Measurements from ENCODE around the gene SAG. TPM values are rescaled to one million over a fixed set of nuclear protein-coding genes. Genes with fewer than 3 reads are reported as not detected.

The SAG gene
- total and polyA plus RNA-seq, 2 of the 13 experiments (the other 11 are each of a cell fraction or from before 2014, with no cell fraction given), result not detected

- TF ChIP-seq UBTF (CRISPR knock-in tag; IDR thresholded peaks at IDR 0.05) (0 out of 2 replicates have a peak, but pooled peaks have one; percentile 23), PHF21A (CRISPR knock-in tag; IDR thresholded peaks at IDR 0.05) (peak; percentile 85), SP4 (CRISPR knock-in tag; IDR thresholded peaks at IDR 0.05) (no peak), POGK (CRISPR knock-in tag; conservative IDR thresholded peaks at IDR 0.05) (0 out of 2 replicates have a peak, but pooled peaks have one; percentile 32), SOX13 (IDR thresholded peaks at IDR 0.05) (no peak), SOX13 (CRISPR knock-in tag; conservative IDR thresholded peaks at IDR 0.05 in 1 of 2, IDR thresholded peaks at IDR 0.05 in 1 of 2) (0 out of 4 replicates have a peak, but pooled peaks of 1 of the 2 experiments have one; percentile 8), ZNF710 (CRISPR knock-in tag; IDR thresholded peaks at IDR 0.05; ENCODE audit: borderline replicate concordance) (0 out of 2 replicates have a peak, but pooled peaks have one; percentile 42), SALL1 (CRISPR knock-in tag; IDR thresholded peaks at IDR 0.05) (peak; percentile 63), EP300 (IDR thresholded peaks at IDR 0.05; ENCODE audit: low read depth in 2 of 2, low read length in 2 of 2) (0 out of 4 replicates have a peak, but pooled peaks of 1 of the 2 experiments have one; percentile 8), EP300 (CRISPR knock-in tag; IDR thresholded peaks at IDR 0.05; ENCODE audit: borderline replicate concordance) (no peak)
Measured at GRCh38 chr2:233349005-233349998, 41.7 kb downstream of the SAG start (continued).
